HG03469 (cell line): Measurements from ENCODE around the gene CPED1.
"Not testable (repeated sequence)": the region's sequence is repeated elsewhere in the genome, so short reads cannot be mapped to it uniquely, and the experiment has no call there.

Experiments used
- ATAC-seq: cut with Tn5 transposase; IDR thresholded peaks from one replicate; pipeline ENCODE4 v1.9.1; 2021; ENCODE audit warnings: mild to moderate bottlenecking, moderate library complexity, moderate number of reproducible peaks; ENCODE audit not compliant: unreplicated experiment

Gene CPED1

DNA sequence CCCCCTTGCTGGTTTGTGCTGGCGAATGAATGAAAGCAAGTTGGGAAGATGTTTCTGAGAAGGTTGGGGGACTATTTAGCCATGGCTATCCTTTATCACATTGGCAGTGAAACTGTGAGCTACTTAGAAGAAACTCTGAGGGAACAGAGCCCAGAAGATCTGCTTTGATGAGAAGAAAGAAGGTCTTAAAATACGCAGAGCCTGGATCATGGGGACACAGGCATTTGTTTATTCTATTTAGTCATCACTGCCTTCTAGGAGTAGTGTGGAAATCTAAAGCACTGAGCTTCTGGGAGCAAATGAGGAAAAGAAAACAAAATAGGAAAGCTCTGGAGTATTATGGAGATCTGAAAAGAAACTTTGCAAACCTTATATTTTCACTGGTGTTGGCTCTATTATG, 28.5 kb downstream of the CPED1 start:
- no peak for ATAC-seq

DNA sequence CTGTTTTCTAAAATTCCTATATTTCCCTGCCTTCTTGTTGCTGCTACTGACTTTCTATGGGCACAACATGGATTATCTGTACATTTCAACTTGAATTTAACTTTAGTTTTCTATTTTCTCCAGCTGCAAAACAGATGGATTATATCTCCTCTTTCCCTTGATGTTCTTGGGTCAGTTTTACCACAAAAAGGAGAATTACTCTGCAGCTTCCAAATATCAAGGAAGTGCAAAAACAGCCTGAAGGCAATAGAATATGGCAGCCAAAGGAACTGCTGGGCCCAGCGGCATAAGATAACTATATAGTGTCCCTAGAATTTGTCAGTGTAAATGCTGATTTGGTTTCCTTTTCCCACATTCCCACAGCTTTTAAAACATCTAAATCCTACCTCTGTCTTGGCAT, 29.1 kb downstream of the CPED1 start:
- ATAC-seq = no peak

GRCh38 chr7:121019018-121019417, 30.5 kb downstream of the CPED1 start:
- no peak for ATAC-seq

- no peak for ATAC-seq
Measured at GRCh38 chr7:121020249-121020988, 31.9 kb downstream of the CPED1 start.

DNA sequence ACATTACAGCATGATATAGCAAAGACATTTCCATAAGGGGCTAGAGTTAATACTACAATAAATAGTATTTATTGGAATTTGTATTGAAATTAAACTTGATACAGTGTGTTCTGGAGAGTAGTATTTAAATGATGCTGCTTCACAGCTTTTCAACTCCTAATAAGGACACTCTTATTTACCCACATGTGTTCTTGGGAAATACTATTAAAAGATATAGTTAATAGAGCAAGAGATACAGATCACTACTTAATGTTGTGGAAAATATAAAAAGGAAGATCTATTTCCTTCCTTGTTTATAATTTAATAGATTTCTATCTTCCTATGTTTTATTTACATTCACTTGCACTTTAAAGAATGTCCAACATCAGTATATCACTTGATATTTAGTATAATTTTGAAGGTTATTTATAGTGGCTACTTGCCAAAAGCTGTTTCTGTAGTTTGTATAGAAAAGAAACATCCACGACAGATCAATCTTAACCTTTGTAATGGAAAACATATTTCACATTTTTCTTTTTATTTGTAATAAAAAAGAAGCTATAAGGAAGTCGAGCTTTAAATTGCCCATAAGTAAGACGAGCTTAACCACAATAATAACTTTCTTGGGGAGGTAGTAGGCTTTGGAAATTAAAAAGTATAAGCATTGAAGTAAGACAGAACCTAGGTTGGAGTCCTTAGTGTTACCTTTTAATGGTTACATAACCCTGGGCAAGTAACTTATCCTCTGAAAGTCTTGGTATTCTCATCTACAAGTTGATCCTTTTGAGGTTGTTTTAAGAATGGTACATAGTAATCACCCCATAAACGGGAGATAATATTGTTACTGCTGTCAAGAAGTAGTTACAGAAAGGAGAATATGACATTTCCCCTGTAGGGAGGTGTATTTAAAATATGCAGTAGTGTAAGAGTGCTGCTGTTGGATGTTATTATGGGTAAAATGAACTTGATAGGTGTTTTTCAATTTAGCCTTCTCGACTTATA, 32.8 kb downstream of the CPED1 start:
- no peak for ATAC-seq

DNA sequence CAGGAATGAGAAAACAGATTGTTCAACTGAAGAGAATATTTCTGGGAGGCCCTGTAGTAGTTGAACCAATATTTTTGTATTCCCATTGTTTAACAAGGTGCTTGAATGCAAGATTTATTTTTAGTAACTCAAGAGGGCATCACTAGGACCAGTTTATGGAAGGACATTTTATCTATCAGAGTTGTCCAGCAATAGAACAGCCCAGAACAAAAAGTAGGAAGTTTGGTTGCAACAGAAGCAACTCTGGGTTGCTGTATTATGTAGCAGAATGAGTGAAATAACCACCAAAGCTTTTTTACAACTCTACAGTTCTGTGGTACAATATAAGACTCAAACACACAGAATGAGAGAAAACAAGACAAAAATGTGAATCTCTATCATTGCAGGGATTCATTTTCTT, 34.7 kb downstream of the CPED1 start:
- ATAC-seq = no peak

- ATAC-seq = no peak
Measured at GRCh38 chr7:121023683-121024511, 35.4 kb downstream of the CPED1 start.

GRCh38 chr7:121024611-121025010, 36.1 kb downstream of the CPED1 start:
- no peak for ATAC-seq

DNA sequence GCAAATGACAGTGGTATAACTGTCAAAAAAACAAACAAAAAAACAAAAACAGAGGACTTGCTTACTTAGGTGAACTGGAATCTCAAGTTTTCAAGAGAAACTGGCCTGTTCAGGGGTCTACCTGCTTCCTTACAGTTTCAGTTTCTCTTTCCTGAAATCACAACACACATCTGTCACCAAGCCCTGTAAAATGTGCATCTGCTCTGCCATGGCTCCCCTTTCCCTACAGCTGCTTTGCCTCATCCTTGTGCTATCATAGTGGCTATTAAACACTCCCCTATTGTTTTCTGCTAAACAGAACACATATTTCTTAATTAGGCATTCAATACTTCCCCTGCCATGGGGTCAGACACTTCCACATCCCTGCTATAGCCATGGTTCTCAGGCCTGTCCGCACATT, 37.6 kb downstream of the CPED1 start:
- no peak for ATAC-seq

- ATAC-seq = no peak
Measured at GRCh38 chr7:121026577-121027111, 38.1 kb downstream of the CPED1 start.

- ATAC-seq = no peak
Measured at GRCh38 chr7:121027761-121028669, 39.5 kb downstream of the CPED1 start.

GRCh38 chr7:121029302-121029701, 40.8 kb downstream of the CPED1 start:
- ATAC-seq = no peak

GRCh38 chr7:121030308-121030707, 41.8 kb downstream of the CPED1 start:
- ATAC-seq = no peak

- ATAC-seq = no peak
Measured at GRCh38 chr7:121032645-121033460, 44.3 kb downstream of the CPED1 start.

DNA sequence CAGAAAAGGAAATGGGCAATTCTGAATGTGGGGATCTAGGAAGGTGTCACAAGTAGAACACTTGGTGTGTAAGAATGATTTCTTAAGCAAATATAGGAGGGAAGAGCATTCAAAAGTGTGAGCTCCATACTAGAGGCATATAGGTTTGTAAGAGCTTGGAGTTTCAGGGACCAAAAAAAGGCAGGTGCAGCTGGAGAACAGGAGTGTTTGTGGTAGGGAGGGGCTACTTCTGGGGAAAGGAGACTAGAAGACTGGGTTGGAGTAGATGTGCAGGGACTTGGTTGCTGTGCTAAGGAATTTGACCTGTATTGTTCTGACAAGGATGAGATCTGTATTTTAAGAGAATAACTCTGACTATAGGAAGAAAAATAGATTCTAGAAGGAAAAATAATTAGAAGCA, 46.4 kb downstream of the CPED1 start:
- no peak for ATAC-seq

DNA sequence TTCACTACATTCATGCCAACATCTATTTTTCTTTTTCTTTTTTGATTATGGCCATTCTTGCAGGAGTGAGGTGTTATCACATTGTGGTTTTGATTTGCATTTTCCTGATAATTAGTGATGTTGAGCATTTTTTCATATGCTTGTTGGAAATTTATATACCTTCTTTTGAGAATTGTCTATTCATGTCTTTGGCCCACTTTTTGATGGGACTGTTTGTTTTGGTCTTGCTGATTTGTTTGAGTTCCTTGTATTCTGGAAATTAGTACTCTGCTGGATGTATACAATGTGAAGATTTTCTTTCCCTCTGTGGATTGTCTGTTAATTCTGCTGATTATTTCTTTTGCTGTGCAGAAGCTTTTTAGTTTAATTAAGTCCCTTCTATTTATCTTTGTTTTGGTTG, 48.3 kb downstream of the CPED1 start:
- not testable (repeated sequence) for ATAC-seq

DNA sequence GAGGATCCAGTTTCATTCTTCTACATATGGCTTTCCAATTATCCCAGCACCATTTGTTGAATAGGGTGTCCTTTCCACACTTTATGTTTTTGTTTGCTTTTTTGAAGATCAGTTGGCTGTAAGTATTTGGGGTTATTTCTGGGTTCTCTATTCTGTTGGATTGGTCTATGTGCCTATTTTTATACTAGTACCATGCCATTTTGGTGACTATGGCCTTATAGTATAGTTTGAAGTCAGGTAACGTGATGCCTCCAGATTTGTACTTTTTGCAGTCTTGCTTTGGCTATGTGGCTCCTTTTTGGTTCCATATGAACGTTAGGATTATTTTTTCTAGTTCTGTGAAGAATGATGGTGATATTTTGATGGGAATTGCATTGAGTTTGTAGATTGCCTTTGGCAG, 48.8 kb downstream of the CPED1 start:
- not testable (repeated sequence) for ATAC-seq

- ATAC-seq = no peak
Measured at GRCh38 chr7:121037957-121038716, 49.6 kb downstream of the CPED1 start.
